AG04450 (cell line): ENCODE data around the gene EVA1B. TPM values are rescaled to one million over a fixed set of nuclear protein-coding genes. Genes with fewer than 3 reads are reported as not detected.

Experiments
- CTCF ChIA-PET: fragments of 300-600, 350-600 bp; formaldehyde crosslinking; extraction: SDS; loops from one replicate; lab custom pipeline; 2022; ENCODE audit warnings: antibody characterized with exemption, inconsistent platforms; lab: Charles Lee
- POLR2A ChIA-PET: fragments of 350-600 bp; formaldehyde crosslinking; extraction: SDS; loops from one replicate; lab custom pipeline; 2021; ENCODE audit warnings: antibody characterized with exemption, inconsistent platforms; lab: Yijun Ruan, JAX
- DNase-seq: peaks from one replicate; pipeline ENCODE4 v3.0.0-alpha.2; 2011; ENCODE audit warnings: low read depth, low spot score
- H3K27ac ChIP-seq: one replicate; pipeline ENCODE4 v1.5.1; 2012; ENCODE audit warnings: low read depth, low read length, control low read depth
- H3K27me3 ChIP-seq: one replicate; pipeline ENCODE4 v1.6.0; 2012; ENCODE audit warnings: low read length; ENCODE audit not compliant: control insufficient read depth, insufficient read depth
- H3K4me3 ChIP-seq: 2 replicates; pipeline ENCODE4 v1.5.1; 2011; ENCODE audit warnings: mild to moderate bottlenecking, low read depth, low read length, control low read depth
- H3K9me3 ChIP-seq: 2 replicates; pipeline ENCODE4 v1.5.1; 2012; ENCODE audit warnings: low read length; ENCODE audit not compliant: control insufficient read depth, insufficient read depth
- polyA plus RNA-seq: library from polyadenylated mRNA; depleted of rRNA; stranded (reverse); fragments of >200 nt; gene quantifications from 2 replicates; pipeline ENCODE4 v1.2.3, GENCODE V29; 2011
- TF ChIP-seq, protein P1 (sequence below): IDR thresholded peaks from 2 replicates; pipeline ENCODE4 v1.5.1; 2011; ENCODE audit warnings: low read depth, low read length, control low read depth, inconsistent platforms

Gene EVA1B
- polyA plus RNA-seq, 1 experiment = 27.2 TPM

DNA sequence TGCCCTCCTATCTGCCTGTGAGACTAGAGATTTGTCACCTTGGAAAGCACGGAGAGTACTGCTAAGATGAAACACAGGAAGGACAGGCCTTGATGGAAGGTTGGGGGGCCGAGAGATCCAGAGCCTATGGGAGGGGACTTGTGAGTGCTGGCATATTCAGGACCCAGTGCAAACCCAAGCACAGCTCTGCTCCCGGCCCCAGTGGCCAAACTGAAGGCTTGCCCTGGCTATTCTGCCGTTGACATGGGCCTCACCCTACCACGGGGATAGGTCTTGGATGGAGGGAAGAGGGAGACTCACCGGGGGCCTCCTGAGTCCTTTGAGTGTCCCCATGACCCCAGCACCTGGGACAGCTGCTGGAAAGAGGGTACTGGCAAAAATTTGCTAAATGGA lies 4.6 kb upstream of the EVA1B start:
- CTCF ChIA-PET = no interaction called here
- no peak for DNase-seq
- no peaks in the 10 kb centered on the region for H3K9me3 ChIP-seq

DNA sequence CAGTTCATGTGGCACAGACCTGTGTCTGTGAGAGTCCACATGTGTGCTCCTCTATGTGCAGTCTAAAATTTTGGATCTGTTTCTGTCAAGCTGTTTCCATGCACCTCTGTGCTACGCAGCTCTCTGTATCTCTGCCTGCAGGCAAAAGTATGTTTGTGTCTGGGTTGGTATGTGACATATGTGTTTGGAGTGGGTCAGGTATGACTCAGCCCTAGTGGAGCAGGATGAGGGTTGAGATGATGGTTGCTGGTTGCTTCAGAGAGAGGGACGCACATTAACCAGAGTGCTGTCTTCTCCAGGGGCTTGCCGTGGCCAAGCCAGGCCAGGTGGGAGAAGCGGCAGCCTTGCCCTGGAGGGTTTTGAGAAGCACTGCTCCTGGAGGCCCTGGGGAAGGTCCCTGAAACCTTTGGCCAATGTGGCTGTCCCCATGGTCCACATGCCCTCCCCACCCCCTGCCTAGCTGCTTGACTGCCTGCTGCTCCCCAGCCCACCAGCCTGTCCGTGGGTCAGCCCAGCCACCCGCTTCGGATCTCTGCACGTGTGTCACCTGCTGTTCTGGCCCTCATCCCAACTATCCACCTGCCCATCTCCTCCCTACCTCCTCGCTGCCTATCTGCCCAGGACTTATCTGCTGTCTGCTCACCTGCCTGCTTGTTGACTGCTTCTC lies 4.1 kb upstream of the EVA1B start:
- ChIA-PET CTCF (interaction anchor here (1.0 to 1.3 kb wide), 3 partner anchors 14 to 41 kb away, joined by 4 to 6 read pairs (median 5); no protein-coding TSS in a partner anchor), POLR2A (interaction anchor here (0.6 kb wide), 1 partner anchor 49 kb away, joined by 4 read pairs; no protein-coding TSS in a partner anchor)
- H3K27me3 ChIP-seq = no peaks in the 10 kb centered on the region
- H3K9me3 ChIP-seq = no peaks in the 10 kb centered on the region
- no peak overlapping the region for H3K4me3 ChIP-seq
- DNase-seq = no peak
- TF ChIP-seq, protein P1, sequence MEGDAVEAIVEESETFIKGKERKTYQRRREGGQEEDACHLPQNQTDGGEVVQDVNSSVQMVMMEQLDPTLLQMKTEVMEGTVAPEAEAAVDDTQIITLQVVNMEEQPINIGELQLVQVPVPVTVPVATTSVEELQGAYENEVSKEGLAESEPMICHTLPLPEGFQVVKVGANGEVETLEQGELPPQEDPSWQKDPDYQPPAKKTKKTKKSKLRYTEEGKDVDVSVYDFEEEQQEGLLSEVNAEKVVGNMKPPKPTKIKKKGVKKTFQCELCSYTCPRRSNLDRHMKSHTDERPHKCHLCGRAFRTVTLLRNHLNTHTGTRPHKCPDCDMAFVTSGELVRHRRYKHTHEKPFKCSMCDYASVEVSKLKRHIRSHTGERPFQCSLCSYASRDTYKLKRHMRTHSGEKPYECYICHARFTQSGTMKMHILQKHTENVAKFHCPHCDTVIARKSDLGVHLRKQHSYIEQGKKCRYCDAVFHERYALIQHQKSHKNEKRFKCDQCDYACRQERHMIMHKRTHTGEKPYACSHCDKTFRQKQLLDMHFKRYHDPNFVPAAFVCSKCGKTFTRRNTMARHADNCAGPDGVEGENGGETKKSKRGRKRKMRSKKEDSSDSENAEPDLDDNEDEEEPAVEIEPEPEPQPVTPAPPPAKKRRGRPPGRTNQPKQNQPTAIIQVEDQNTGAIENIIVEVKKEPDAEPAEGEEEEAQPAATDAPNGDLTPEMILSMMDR = no peak
- no peak overlapping the region for H3K27ac ChIP-seq

More for the DNA sequence above, 4.6 kb upstream of the EVA1B start:
- no peaks in the 10 kb centered on the region for H3K27me3 ChIP-seq
- POLR2A ChIA-PET = no interaction called here
- H3K4me3 ChIP-seq = no peak overlapping the region
- TF ChIP-seq, protein P1 = no peak
- H3K27ac ChIP-seq = no peak overlapping the region

DNA sequence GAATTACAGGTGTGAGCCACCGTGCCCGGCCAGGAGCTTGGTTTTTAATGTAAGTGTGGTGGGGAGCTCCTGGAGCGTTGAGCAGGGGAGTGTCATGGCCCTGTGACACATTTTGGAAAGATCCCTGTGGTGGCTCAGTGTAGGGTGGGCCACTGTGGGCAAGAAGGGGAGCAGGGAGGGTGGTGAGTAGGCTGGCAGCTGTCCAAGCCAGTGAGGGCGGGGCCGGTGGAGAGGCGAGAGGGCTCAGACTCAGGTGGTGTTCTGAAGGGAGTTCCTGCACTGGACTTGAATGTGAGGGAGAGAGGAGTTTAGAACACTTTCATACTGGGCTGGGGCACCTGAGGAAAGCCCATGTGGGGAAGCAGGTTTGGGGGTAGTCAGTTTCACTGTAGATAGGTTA lies 3.1 kb upstream of the EVA1B start:
- TF ChIP-seq, protein P1 = no peak
- Histone ChIP-seq H3K9me3 (no peaks in the 10 kb centered on the region; the same call in 1 of the 2 replicates), H3K4me3 (no peak overlapping the region), H3K27ac (no peak overlapping the region), H3K27me3 (no peaks in the 10 kb centered on the region)
- CTCF ChIA-PET = interaction anchor here (1.0 to 1.3 kb wide), 3 partner anchors 15 to 42 kb away, joined by 4 to 6 read pairs (median 5); no protein-coding TSS in a partner anchor
- DNase-seq = no peak
- POLR2A ChIA-PET = no interaction called here

DNA sequence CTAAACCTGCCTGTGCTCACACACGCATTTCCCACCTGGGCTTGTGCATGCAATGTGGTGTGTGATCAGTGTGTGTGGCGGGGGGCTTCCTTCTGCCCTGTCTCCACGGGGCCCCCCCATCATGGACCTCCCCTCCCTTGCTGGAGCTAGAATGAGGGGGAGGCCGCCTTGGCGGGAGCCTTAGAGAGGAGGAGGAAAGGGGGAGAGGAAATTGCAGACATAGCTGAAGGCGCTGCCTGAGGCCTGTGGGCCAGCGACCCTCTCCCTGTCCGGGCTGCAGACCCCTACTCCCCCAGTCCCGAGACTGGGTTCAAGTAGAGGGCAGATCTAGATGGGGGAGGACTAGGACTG lies 883 bp upstream of the EVA1B start:
- ChIA-PET CTCF (interaction anchor here (0.8 to 1.9 kb wide), 4 partner anchors 27 to 163 kb away, joined by 3 to 9 read pairs (median 3); no protein-coding TSS in a partner anchor), POLR2A (interaction anchor here (0.5 to 2.6 kb wide), 5 partner anchors 8 to 82 kb away, joined by 3 to 13 read pairs (median 4); no protein-coding TSS in a partner anchor)

More for the DNA sequence above, 883 bp upstream of the EVA1B start:
- TF ChIP-seq, protein P1 = no peak
- Histone ChIP-seq H3K27ac (peak overlapping the region; percentile 83), H3K27me3 (no peaks in the 10 kb centered on the region), H3K9me3 (no peaks in the 10 kb centered on the region; the same call in 1 of the 2 replicates), H3K4me3 (no peak overlapping the region)
- DNase-seq = no peak
